D721Med (cell line): ENCODE measurements around the gene PLXNB1.

Experiments used
- DNase-seq: peaks from one replicate; pipeline ENCODE4 v3.0.0; 2011; ENCODE audit warnings: low spot score; ENCODE audit not compliant: insufficient read length
- FAIRE-seq: peaks from 2 replicates; lab custom pipeline; 2011; peaks lifted over from hg19 to GRCh38; lab: Jason Lieb, UNC
- TF ChIP-seq, protein P1 (sequence below): IDR thresholded peaks from 2 replicates; pipeline ENCODE4 v1.5.1; 2012; ENCODE audit warnings: mild to moderate bottlenecking, control low read depth; ENCODE audit not compliant: insufficient read depth; ENCODE audit errors: missing control alignments

The PLXNB1 gene

DNA sequence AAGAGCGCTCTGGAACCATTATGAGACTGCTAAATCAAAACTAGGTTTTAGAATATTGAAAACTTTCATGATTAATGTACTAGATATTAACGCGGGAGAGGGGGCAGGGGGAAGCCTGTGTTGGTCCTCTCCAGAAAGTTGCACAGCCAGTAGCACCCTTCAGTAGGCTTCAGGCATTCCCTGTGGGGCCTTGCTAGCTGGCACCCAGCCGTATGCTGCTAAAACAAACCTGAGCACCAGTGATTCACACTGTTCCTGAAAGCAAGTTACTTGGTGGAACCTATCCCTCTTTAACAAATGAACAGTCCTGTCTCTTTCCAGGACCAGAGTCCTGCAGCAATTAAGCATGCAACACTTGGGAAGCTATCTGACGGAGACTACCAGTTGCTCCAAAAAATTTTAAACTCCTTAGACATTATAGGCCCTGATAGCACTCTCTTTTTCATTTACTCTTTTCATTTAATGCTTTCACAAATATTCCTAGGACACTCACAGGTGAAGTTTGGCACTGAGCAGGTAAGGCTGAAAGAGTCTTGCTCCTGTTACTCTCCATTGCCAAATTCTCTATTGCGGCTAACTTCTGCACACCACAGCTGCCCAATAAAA is 15.5 kb upstream of the PLXNB1 start:
- TF ChIP-seq, protein P1, sequence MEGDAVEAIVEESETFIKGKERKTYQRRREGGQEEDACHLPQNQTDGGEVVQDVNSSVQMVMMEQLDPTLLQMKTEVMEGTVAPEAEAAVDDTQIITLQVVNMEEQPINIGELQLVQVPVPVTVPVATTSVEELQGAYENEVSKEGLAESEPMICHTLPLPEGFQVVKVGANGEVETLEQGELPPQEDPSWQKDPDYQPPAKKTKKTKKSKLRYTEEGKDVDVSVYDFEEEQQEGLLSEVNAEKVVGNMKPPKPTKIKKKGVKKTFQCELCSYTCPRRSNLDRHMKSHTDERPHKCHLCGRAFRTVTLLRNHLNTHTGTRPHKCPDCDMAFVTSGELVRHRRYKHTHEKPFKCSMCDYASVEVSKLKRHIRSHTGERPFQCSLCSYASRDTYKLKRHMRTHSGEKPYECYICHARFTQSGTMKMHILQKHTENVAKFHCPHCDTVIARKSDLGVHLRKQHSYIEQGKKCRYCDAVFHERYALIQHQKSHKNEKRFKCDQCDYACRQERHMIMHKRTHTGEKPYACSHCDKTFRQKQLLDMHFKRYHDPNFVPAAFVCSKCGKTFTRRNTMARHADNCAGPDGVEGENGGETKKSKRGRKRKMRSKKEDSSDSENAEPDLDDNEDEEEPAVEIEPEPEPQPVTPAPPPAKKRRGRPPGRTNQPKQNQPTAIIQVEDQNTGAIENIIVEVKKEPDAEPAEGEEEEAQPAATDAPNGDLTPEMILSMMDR, result no peak
- no peak for DNase-seq
- FAIRE-seq, result no peak

DNA sequence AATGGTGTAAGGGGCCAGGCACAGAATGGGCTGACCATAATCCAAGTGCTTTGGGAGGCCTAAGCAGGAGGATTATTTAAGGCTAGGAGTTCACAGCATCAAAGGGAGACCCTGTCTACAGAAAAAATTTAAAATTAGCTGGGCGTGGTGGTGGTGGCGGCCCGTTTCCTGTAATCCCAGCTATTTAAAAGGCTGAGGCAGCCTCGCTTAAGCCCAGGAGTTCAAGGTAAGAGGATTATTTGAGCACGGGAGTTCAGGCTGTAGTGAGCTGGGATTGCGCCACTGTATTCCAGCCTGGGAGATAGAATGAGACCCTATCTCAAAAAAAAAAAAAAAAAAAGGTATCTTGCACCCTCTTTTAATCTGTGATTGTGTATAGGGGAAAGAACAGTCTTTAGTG is 12.1 kb upstream of the PLXNB1 start:
- TF ChIP-seq, protein P1, result no peak
- FAIRE-seq, result no peak

DNA sequence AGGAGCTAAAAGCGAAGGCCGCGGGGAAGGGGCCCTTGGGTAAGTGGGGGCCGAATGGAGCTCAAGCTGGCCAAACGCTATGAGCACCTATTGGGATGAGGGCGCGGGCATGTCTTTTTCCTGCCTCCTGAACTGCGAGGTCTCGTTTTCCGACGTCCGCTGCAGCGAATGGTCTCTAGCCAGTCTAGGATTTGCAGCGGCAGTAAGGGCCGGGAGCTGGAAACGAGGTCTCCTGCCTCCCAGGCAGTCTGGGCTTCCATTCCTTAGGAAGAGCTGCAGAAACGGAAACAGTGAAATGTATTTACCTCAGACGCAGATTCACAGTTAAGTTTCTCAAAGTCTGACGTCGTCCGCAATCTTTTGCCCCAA is 10.7 kb upstream of the PLXNB1 start:
- no peak for DNase-seq
- FAIRE-seq, result no peak
- TF ChIP-seq, protein P1, result no peak

More for the DNA sequence above, 12.1 kb upstream of the PLXNB1 start:
- no peak for DNase-seq

DNA sequence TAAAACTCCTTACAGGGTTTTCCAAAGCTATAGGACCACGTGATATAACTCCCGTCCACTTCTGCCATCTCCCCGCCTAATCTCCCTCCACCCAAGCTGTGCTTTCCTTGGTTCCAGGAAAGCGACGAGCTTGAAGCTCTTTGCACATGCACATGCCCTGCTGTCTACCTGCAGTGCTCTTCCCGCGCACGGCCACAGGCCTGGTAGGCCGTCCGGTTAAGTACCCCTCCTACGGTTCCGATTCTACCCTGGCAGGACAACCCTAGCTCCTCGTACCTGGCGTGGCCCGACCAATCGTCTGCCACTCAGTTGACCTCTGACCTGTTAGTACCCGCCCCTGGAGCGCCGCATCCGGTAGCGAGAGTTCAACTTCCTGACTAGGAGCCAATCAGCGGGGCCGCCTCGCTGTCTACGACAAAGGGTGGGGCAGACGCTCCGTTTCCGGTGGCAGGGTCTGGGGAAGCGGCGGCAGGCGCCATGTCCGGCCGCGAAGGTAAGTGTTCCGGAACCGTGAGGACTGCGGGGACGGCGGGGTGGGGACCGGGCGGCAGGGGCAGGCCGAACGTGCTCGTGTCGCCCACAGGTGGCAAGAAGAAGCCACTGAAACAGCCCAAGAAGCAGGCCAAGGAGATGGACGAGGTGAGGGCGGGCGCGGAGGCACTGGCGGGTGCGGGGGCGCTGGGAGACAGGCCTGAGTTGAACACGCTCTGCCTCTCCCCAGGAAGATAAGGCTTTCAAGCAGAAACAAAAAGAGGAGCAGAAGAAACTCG is 10.1 kb upstream of the PLXNB1 start, which contains the start of the genes CCDC51 and TMA7:
Gene CCDC51 (minus strand): TSS at position 300 of the 770 bp plus-strand sequence. CDS start 4,991 bp downstream, outside the sequence.
Gene TMA7 (plus strand): TSS at position 438 of the 770 bp plus-strand sequence. CDS start 40 bp downstream, at position 478.
- DNase-seq (peak; percentile 91), FAIRE-seq (no peak)
- TF ChIP-seq, protein P1, result no peak

DNA sequence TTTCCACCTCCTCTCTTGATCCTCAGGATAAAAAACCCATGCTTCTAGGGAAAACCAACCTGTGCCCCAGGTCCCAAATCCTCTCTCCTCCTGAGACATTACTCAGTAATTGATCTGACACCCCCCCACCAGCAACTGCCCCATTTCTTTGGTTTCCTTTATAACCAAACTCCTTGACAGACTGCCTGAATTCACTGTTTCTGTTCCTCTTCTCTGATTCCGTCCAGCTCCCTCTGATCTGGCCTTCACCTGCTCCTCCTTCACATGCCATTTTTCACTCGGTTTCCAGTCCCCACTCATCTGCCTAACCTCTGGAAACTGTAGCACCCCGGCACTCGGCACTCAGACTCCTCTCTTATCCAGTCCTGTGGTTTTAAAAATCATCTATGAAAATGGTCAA is 7.9 kb upstream of the PLXNB1 start:
- FAIRE-seq, result no peak
- no peak for DNase-seq
- TF ChIP-seq, protein P1, result no peak

DNA sequence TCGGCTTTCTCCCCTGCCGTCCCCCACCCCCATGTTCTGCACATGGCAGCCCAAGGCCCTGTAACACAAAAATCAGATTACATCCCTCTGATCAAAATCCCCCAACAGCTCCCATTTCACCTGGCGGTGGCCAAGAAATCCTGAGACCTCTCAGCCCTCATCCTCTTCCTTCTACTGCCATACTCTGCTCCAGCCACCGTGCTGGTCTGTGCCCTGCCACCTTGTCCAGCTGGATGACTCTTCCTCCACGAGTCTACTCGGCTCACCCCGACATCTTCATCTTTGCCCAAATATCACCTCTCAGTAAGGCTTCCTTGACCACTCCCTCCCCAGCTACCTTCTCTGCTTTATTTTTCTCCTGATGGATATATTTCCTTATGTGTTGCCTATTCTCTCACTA is 7.0 kb upstream of the PLXNB1 start:
- FAIRE-seq (no peak), DNase-seq (no peak)
- TF ChIP-seq, protein P1, result no peak

DNA sequence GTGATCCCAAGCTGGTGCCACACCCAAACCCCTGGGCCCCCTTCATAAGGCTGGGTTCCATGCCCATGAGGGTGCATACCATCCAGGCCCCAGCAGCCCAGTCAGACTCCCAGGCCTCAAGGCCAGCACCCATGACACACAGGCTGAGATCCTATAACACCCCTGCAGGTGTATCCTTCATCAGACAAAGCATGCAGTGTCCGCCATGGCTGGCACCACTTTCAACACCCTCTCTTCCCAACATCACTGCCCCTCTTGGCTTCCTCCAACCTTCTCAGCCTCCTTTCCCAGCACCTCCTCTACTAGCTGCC is 6.5 kb upstream of the PLXNB1 start:
- DNase-seq (no peak), FAIRE-seq (no peak)
- TF ChIP-seq, protein P1, result no peak
